ENCODE results near the gene ZNF277. TPM values are rescaled to one million over a fixed set of nuclear protein-coding genes. Genes with fewer than 3 reads are reported as not detected.

Gene ZNF277
- total RNA-seq, 1 donor from 2014 or later = 20.6 TPM

- no peak for DNase-seq (ENCODE audit: low spot score)
These were observed 47.7 kb downstream of the ZNF277 start for GRCh38 chr7:112254156-112254555.

- DNase-seq (ENCODE audit: low spot score) = no peak
These were observed 48.4 kb downstream of the ZNF277 start for GRCh38 chr7:112254709-112255387.

GRCh38 chr7:112255388-112255720 is 48.9 kb downstream of the ZNF277 start:
- DNase-seq (ENCODE audit: low spot score) = no peak

- no peak for DNase-seq (ENCODE audit: low spot score)
These were observed 50.6 kb downstream of the ZNF277 start for GRCh38 chr7:112257073-112257472.

GRCh38 chr7:112260911-112261310 is 54.4 kb downstream of the ZNF277 start:
- no peak for DNase-seq (ENCODE audit: low spot score)

GRCh38 chr7:112262036-112262435 is 55.5 kb downstream of the ZNF277 start:
- DNase-seq (ENCODE audit: low spot score) = no peak

GRCh38 chr7:112262855-112263487 is 56.5 kb downstream of the ZNF277 start:
- DNase-seq (ENCODE audit: low spot score) = no peak

GRCh38 chr7:112263519-112263918 is 57.0 kb downstream of the ZNF277 start:
- DNase-seq (ENCODE audit: low spot score) = no peak

GRCh38 chr7:112266141-112266540 is 59.6 kb downstream of the ZNF277 start:
- DNase-seq (ENCODE audit: low spot score) = no peak

GRCh38 chr7:112266595-112267270 is 60.2 kb downstream of the ZNF277 start:
- no peak for DNase-seq (ENCODE audit: low spot score)

- DNase-seq (ENCODE audit: low spot score) = no peak
These were observed 61.6 kb downstream of the ZNF277 start for GRCh38 chr7:112267944-112268691.

- no peak for DNase-seq (ENCODE audit: low spot score)
These were observed 64.7 kb downstream of the ZNF277 start for GRCh38 chr7:112271162-112271561.

GRCh38 chr7:112272921-112273561 is 66.5 kb downstream of the ZNF277 start:
- no peak for DNase-seq (ENCODE audit: low spot score)

- no peak for DNase-seq (ENCODE audit: low spot score)
These were observed 72.5 kb downstream of the ZNF277 start for GRCh38 chr7:112279042-112279441.

GRCh38 chr7:112280267-112280666 is 73.8 kb downstream of the ZNF277 start:
- no peak for DNase-seq (ENCODE audit: low spot score)

- DNase-seq (ENCODE audit: low spot score) = no peak
These were observed 76.1 kb downstream of the ZNF277 start for GRCh38 chr7:112282476-112283188.

GRCh38 chr7:112283382-112283910 is 77.0 kb downstream of the ZNF277 start:
- DNase-seq (ENCODE audit: low spot score) = no peak

- DNase-seq (ENCODE audit: low spot score) = no peak
These were observed 80.0 kb downstream of the ZNF277 start for GRCh38 chr7:112286250-112287086.

- no peak for DNase-seq (ENCODE audit: low spot score)
These were observed 81.8 kb downstream of the ZNF277 start for GRCh38 chr7:112288301-112288700.

GRCh38 chr7:112290065-112290464 is 83.6 kb downstream of the ZNF277 start:
- no peak for DNase-seq (ENCODE audit: low spot score)

Measured in ureter (tissue), 1 donor.